AG08396 (cell line): ENCODE data around the gene FICD.
A peak's percentile ranks its signal among the peaks of the same experiment; 100 is the strongest.
"Not testable (repeated sequence)": the region's sequence is repeated elsewhere in the genome, so short reads cannot be mapped to it uniquely, and the experiment has no call there.

ENCODE experiments used
- DNase-seq: peaks from one replicate; pipeline ENCODE4 v3.0.0; 2012; ENCODE audit warnings: low spot score, mixed read lengths

Gene FICD

DNA sequence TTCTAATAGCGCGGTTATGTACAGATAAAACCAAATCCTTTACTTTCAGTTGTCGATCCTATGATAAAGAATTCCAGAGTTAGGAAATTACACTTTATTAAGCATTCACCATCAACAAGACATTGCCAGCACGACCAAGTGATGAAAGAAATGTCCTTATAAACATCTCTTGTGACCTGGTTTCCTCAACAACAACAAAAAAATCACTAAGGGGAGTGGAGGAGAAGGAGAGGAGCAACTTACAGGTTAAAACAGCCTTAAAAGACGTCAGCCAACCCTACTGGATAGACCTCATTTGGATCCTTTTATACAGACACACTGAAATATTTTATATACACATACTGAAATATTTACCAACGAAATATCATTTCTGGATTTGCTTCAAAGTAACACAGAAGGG, 23.1 kb downstream of the FICD start:
- no peak for DNase-seq

DNA sequence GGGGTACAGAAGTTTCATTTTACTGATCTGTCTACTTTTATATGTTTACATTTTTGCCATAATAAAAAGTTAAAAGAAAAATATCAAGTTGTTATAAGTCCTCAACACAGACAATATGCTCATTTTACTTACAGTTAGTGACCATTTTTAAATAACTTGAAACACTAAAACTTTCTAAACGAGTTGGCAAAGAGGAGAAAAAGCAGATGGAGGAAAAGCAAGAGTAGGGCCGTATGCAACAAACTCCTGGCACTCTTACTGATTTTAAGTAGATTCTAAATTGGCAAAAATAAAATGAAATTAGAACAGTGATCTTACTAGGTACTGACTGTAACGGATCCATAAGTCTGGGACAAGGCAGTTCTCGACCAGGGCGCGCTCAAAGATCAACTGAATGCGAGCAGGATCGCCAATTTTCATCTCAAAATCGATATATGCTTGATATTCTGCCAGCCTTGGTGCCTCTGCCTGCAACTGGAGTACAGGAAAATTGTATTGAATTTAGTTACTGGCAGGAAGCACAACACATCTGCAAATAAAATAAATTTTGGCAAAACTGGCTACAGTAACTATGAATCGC, 23.6 kb downstream of the FICD start:
- no peak for DNase-seq

DNA sequence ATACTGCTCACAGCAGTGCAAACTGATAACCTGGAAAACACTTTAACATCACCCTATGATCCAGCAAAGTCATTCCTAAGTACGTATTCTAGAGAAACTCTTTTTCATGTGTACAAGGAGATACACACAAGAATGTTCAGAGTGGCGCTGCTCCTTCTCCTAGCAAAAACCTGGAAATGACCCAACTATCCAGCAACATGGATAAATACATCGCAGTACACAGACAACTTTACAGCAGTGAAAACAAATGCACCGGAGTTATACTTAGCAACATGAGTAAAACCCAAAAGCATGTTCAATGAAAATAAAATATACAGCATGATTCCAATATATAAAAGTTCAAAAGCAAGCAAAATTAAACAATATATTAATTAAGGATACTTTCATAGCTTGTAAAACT, 27.2 kb downstream of the FICD start:
- DNase-seq = no peak

DNA sequence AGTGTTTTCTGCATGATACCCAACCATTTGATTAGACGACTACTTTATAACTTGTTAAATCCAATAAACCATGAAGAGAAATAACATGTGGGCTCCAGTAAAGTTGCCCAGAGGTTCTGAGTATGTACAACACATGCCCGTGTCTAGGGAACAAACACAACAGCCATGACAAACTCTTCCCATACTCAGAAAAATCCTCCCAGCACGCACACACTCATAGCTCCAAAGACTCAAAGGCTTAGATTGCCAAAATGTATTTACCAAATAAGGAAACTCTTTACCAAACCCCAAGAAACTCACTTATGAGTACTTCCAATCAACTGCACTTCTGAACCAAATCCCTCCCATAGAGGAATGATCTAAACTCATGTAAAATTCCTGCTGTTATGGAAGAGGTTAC, 28.6 kb downstream of the FICD start:
- DNase-seq = no peak

DNA sequence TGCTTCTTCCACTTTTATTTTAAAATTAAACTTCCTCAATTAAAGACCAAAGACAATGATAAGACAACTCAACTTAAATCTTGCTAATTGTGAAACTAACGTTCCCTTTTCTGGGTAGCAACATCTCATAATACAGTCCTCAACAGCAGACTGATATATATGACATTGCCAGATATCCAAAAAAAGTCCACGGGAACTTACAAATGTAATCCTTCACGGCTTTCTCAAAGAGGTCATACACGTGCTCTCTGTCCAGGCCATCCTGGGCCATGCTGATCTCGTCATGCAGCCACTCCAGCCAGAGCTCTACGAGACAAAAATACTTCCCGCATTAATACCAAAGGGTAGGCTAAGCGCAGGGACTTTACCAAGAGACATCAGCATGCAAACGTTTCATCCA, 32.6 kb downstream of the FICD start:
- no peak for DNase-seq

DNA sequence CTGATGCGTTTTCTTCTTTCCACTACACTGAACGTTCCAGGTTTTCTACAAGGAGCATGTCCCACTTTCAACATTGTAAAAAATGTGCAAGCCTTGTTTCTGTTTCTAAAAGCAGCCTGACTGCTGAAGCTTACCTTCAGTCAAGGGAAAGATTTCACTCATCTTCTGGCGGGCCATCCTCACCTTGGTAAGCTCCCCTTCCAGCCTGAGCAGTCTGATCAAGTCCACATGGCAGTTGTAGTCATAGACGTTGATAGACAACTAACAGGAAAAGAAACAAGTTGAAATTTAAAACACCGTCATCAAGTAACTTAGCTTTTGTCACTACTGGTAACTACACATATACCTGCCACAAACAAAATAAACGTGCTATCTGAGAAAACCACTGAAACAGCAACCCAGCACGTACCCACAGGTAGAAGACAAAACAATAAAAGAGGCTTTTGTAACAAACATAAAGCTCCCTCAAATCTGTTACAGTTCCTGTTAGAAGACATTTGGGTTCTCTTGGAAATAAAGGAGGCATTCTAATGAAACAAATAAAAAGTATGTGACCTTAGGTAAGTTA, 34.0 kb downstream of the FICD start:
- no peak for DNase-seq

DNA sequence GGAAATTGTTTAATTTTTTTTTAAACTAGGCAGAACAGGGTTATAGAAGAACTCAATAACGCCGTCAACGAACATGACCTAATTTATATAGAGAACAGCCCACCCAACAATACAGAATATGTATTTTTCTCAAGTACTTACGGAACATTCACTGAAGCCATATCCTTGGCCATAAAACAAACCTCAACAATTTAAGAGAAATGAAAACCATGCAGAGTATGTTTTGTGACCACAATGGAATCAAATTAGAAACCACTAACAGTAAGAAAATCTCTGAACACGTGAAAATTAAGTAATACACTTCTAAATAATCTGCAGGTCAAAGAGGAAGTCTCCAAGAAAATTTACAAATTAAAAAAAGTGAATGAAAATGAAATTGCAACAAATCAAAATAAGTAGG, 36.5 kb downstream of the FICD start:
- DNase-seq = no peak

DNA sequence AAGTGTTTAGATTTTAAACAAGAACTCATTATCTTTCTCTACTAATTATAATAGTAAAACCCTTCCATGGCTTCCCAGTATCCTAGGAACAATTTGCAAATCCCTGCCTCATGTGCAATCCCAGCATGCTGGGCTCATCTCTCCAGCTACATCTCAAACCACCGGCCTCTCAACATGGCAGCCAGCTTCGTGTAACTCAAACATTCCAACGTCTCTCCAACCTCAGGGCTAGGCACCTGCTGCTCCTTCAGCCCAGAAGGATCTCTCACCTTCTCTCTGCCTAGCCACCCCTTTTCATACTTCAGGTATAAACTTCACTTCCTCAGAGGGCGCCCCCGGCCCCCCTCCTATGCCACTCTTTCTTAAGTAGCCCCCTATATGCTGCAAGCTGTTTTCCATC, 38.7 kb downstream of the FICD start:
- no peak for DNase-seq

DNA sequence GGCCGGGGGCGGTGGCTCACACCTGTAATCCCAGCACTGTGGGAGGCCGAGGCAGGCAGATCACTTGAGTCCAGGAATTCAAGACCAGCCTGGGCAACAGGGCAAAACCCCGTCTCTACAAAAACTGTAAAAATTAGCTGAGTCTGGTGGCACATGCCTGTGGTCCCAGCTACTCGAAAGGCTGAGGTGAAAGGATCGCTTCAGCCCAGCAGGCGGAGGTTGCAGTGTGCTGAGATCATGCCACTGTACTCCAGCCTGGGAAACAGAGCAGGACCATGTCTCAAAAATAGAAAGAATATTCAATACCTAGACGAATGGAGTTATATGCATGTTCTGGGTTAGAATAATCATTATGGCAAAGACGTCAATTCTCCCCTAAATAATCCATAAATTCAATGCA, 40.3 kb downstream of the FICD start:
- DNase-seq = not testable (repeated sequence)

DNA sequence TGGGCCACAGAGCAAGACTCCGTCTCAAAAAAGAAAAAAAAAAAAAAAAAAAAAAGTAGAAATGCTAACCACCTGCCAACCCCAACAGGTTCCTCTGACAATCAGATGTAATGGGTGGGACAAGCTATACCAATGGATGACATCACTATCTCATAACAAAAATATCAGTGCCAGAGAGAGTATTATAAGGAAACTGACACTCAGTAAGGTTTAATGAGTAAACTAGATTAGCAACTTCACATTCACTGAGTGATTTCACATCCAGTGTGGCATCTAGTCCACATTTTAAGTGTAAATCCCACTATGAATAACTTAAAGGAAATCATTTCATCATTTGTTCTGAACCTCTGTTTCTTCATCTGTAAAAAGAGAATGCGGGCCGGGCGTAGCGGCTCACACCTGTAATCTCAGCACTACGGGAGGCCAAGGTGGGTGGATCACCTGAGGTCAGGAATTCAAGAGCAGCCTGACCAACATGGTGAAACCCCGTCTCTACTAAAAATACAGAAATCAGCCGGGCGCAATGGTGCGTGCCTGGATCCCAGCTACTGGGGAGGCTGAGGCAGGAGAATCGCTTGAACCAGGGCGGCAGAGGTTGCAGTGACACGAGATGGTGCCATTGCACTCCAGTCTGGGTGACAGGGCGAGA, 44.1 kb downstream of the FICD start:
- no peak for DNase-seq

DNA sequence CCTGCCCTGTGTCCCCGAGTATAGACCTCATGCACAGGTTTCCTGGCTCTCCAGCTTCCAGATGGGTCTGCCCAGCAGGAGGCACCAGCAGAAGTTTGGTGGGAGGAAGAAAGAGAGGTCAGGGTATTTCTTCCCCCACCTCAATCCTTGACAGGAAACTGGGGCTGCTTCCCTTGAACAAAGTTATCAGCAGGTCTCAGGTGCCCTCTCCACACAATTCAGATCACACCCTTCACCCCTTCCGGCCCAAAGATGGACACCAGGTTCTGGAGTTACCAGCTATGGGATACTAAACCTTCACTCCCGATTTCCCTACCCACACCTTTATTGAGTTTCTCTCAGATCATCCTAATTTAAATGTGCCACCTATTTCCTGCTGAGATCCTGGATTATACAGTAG, 44.7 kb downstream of the FICD start:
- DNase-seq = no peak

DNA sequence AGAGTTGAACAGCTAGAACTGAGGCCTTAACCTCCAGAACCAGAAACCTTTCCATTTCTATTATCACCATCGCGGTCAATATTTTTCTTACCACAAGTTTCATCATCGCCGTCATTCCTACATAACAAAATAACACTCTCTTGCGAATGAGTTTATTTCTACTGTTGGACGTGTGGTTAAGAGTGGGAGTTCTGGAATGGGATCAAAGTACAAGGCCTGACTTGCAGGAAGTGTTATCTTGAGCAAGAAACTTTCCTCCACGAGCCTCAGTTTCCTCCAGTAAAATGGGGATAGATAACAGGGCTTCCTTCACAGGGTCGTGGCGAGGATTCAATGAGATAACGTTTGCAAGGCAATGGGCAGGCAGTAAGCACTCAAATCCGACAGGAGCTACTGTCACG, 45.2 kb downstream of the FICD start:
- no peak for DNase-seq

DNA sequence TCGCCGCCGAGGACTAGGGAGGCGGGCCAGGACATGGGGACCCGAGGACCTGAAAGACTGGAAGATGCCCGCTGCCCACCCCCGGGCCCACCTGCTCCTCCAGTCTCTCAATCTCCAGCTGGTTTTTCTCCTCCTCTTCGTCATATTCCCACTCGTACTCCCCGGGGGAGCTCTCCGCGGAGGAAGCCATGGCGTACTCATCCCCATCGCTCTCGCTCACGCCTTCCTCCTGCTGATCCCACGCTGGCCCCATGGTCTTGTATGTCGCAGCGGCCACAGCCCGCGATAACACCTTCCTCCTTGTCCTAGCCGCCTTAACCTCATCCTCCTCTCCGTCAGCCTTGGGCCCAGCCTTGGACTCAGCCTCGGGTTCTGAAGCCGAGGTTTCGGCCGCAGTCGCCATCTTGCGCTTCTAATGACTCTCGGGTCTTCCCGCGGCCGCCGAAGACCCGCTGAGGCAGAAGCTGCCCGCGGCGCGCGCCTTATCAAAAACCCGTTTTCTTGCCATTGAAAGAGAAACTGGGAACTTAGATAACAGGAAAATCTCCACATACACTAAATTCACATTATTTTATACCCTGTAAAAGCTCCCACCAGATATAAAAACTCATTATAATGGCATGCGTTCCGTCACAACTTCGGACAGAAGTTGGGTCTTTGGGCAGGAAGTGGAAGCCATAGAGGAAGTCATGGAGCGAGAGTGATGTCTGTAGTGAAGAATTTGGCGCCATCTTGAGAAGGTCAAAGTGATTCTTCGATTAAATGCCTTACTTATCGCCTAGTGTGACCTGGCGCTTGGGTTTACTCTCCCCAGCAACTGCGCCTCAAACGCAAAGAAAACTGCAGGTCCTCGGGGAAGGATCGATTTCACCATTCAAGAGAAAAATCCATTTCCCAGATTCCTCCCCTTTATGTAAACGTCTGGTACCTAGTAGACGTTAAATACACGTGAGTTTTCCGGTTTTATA, 46.0 kb downstream of the FICD start, which contains the start of gene SART3:
TSS of gene SART3 (minus strand) at position 422 of the 968 bp plus-strand sequence. CDS start at position 403, 19 bp downstream.
- peak; percentile 86 for DNase-seq

DNA sequence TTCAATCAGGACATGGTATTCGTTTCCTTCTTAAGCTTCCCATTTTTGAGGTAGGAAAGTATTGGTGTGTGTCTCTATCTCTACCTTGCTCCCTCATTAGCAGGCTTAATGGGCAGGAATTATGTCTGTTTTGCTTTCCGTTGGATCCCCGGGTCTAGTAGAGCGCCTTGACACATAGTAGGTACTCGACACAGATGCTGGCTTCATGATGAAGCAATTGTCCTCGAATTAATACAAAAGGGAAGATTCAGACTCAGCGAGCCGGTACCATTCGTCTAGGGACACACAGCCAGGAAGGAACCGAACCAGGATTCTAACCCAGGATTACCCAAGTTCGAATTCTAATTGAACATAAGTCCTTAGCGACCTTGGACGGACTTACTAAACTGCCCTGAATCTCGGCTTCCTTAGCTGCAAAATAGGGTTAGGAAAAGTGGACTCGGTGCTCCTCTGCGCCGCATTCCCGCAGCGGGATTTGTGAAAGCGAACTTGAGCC, 46.8 kb downstream of the FICD start:
- no peak for DNase-seq

DNA sequence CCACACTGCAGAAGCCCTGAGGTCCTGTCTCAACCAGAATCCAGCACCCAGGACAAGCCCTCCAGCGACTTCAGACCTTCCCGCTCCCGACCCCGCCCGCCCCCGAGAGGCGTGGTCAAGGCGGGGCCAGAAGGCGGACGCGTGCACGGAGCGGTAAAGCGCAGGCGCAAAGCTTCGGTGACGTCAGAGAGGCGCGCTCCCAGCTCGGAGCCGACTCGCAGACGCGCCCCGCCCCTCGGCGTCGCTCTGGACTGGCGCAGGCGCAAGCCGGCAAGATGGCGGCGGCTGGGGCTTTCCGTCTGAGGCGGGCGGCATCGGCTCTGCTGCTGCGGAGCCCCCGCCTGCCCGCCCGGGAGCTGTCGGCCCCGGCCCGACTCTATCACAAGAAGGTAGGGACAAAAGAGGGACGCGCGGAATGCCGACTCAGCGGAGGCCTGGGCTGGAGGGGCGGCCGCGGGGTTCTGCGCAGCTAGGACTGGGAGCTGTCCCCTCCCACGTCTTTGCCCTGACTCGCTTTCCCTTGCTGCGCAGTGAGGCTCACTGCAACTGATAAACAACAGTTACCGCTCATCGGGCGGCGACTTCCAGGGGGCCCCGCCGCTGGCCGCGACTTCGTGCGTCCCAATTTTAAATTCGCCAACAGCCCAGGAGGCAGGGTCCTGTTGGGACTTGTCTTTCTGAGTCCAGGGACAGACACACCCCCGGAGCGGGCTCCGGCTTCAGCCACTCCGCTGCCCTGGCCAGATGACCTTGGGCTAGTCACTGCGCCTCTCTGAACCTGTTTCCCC, 47.5 kb downstream of the FICD start, which contains the start of gene ISCU:
TSS of gene ISCU (plus strand) at position 249 of the 788 bp plus-strand sequence. CDS start at position 276, 27 bp downstream.
- peak; percentile 99 for DNase-seq

DNA sequence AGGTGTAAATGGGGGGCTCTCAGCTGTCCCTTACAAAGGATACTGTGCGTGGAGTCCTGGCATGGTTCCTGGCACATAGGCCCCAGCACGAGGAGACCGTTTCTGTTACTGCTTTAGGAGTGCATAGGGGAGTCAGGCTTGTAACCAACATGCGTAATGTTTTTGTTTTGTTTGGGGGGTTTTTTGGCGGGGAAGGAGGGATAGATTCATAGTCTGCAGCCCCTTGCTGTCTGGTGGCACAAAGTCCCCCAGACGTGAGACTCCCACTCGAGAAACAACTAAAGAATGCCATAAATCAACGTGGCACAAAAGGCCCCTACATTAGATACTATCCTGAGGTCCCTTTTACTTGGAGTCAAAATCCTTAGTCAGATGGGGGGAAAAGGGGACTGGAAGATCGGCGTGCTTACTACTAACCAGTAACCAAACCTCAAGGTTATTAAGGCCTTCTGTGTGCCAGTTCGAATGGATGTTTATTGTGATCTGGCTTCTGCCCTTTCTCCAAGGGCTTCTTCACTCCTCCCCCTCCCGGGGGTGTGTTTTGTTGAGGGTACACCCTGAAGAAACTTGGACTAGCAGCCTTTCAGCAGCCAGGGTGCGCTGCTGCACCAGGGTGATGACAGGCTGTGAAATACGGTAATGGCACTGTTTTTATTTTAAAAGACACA, 48.2 kb downstream of the FICD start:
- DNase-seq = peak; percentile 85

DNA sequence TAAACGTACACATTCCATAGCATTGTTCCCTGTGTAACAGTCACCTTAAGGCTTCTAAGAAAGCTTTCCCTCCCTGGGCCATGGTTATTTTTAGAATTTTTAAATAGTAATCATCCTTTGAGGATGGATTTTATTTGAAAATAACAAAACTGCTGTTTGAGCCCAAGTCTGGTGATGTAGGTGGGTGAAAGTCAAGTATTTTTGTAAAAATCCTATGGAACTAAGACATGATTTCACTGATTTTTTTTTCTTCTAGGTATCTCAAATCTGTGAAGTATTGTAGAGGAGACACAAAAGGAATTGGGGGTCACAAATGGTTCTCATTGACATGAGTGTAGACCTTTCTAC, 48.7 kb downstream of the FICD start:
- no peak for DNase-seq

DNA sequence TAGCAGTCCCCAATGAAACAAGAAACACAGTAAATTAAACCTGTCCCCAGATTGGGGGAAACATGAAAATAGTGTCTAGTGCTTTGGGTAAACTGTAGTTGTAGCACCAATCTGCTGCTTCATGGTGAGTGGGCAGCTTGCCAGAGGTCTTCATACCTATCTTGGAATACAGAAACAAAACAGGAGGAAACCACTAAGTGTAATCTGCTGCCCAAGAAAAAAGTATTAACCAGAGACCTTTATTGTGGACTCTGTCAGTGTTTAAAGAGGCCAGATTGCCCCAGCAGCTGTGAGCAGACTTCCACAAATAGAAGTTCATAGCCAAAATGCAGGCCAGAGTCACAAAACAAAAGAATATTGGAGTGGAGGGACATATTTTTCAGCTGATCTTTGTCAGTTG, 49.6 kb downstream of the FICD start:
- no peak for DNase-seq

DNA sequence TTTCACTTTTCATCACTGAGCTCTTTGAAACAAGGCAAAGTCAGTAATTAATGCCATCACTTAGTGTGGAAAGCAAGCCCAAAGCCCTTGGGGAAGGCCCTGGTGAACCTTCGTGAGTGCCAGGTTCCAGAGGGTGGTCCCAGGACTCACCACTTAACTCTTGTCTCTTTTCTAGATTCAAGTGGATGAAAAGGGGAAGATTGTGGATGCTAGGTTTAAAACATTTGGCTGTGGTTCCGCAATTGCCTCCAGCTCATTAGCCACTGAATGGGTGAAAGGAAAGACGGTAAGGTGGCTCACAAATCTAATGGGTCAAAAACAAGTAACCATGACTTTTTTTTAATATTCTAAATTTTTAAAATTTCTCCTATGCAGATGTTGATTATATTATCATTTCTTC, 50.1 kb downstream of the FICD start:
- no peak for DNase-seq

DNA sequence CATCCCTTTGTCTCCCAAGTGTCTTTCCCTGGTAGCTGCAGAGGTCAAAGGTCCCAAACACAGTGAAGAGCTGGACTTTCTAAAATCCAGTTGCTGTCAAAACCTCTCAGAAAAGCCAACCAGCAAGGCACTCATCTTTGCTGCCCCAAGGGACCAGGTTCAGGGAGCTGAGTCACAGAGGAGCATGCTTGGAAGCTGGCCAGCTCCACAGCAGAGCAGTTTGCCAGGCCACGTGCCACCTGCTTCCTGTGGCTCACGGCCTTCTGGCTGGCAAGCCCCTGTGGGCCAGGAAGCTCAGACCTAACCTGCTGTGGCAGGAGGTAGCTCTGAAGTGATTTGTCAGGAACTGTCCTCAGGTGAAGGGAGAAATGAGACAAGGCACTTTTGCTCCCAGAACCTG, 50.9 kb downstream of the FICD start:
- DNase-seq = no peak

DNA sequence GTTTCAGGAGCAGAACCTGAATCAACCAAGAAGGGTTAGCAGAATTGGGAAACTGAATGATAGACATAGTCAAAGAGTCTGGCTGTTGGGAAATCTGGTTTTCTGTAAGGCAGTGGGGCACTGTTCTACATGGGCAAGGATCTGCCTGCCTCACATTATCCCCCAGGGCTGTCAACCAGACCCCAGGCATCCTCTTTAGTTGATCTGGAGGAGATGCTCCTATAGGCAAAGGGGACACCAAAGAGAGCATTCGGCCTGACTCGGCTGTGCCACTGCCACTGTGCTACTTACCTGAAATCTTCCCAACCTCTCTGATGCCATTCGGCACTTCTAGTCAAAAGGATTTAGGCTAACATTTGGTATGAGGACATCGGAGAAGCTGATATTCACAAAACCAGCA, 51.4 kb downstream of the FICD start:
- no peak for DNase-seq
